OCI-LY7 (cell line): ENCODE results near the gene ZNF536. TPM values are rescaled to one million over a fixed set of nuclear protein-coding genes. Genes with fewer than 3 reads are reported as not detected.

ENCODE experiments used
- BruUV-seq: library from RNA; stranded (reverse); fragments of 400-500 nt; replicated peaks from 2 replicates; lab custom pipeline; 2021; lab: Mats Ljungman, UMichigan
- CTCF ChIA-PET: fragments of 300-600 bp; sonication (Branson Sonifier 250); formaldehyde crosslinking; loops from one replicate; lab custom pipeline; 2022; ENCODE audit warnings: antibody characterized with exemption; ENCODE audit not compliant: unreplicated experiment; lab: Charles Lee
- POLR2A ChIA-PET: fragments of 300-600 bp; sonication (Branson Sonifier 250); formaldehyde crosslinking; loops from one replicate; lab custom pipeline; 2022; ENCODE audit warnings: antibody characterized with exemption; lab: Charles Lee
- DNase-seq: peaks from one replicate; pipeline ENCODE4 v3.0.0-alpha.2; 2015; ENCODE audit warnings: low spot score
- H2AFZ ChIP-seq: fragments of 200-600 bp; sonication (generic), shearing (Covaris generic); 2 replicates; pipeline ENCODE4 v1.6.1; 2014; ENCODE audit warnings: mild to moderate bottlenecking, antibody characterized with exemption, low read length, moderate library complexity
- H3K27ac ChIP-seq: fragments of 200-600 bp; sonication (generic); 2 replicates; pipeline ENCODE4 v1.5.1; 2014; ENCODE audit warnings: mixed run types, low read depth, mild to moderate bottlenecking, moderate library complexity, low read length, inconsistent platforms; ENCODE audit not compliant: poor library complexity, severe bottlenecking
- H3K36me3 ChIP-seq: fragments of 200-600 bp; sonication (generic); 2 replicates; pipeline ENCODE4 v1.6.1; 2014; ENCODE audit warnings: mild to moderate bottlenecking, antibody characterized with exemption, low read length, moderate library complexity, mixed read lengths; ENCODE audit not compliant: insufficient read depth
- H3K4me1 ChIP-seq: fragments of 200-600 bp; sonication (generic); 2 replicates; pipeline ENCODE4 v1.5.1; 2014; ENCODE audit warnings: mild to moderate bottlenecking, low read length; ENCODE audit not compliant: insufficient read depth, poor library complexity, severe bottlenecking
- H3K4me2 ChIP-seq: fragments of 200-600 bp; sonication (generic); 2 replicates; pipeline ENCODE4 v1.6.1; 2014; ENCODE audit warnings: mild to moderate bottlenecking, low read length
- H3K4me3 ChIP-seq: fragments of 200-600 bp; sonication (generic); 2 replicates; pipeline ENCODE4 v1.5.1; 2014; ENCODE audit warnings: mild to moderate bottlenecking, low read depth, low read length; ENCODE audit not compliant: poor library complexity, severe bottlenecking
- H3K79me2 ChIP-seq: fragments of 200-600 bp; sonication (generic); 2 replicates; pipeline ENCODE4 v1.6.1; 2016; ENCODE audit warnings: low read depth, mild to moderate bottlenecking, low read length, moderate library complexity, mixed read lengths; ENCODE audit not compliant: insufficient read depth
- H3K9me2 ChIP-seq: fragments of 200-600 bp; sonication (generic); 2 replicates; pipeline ENCODE4 v1.6.1; 2016; ENCODE audit warnings: mild to moderate bottlenecking, low read length, mixed read lengths; ENCODE audit not compliant: insufficient read depth
- H3K9me3 ChIP-seq: fragments of 200-600 bp; sonication (generic); 2 replicates; pipeline ENCODE4 v1.6.1; 2014; ENCODE audit warnings: mild to moderate bottlenecking, mixed run types, low read length, mixed read lengths
- H4K20me1 ChIP-seq: fragments of 200-600 bp; sonication (generic); 2 replicates; pipeline ENCODE4 v1.6.1; 2014; ENCODE audit warnings: mild to moderate bottlenecking, antibody characterized with exemption, low read length, moderate library complexity, mixed read lengths; ENCODE audit not compliant: insufficient read depth
- CTCF ChIP-seq: fragments of 200-600 bp; sonication (generic); conservative IDR thresholded peaks from 2 replicates; pipeline ENCODE4 v1.5.1; 2014; ENCODE audit warnings: mild to moderate bottlenecking, antibody characterized with exemption, low read length, moderate library complexity, mixed read lengths
- EZH2phosphoT487 ChIP-seq: fragments of 200-600 bp; sonication (generic); IDR thresholded peaks from 2 replicates; pipeline ENCODE4 v1.6.1; 2018; ENCODE audit warnings: low read depth, borderline replicate concordance, mild to moderate bottlenecking, mixed run types, antibody characterized with exemption, low read length, moderate library complexity, mixed read lengths
- intact Hi-C: fragments of 100-400 bp; cut with micrococcal nuclease; formaldehyde crosslinking; loops from one replicate; pipeline ENCODE4 v1.10.0; 2022; ENCODE audit not compliant: unreplicated experiment
- total RNA-seq, 2 experiments: library from RNA; depleted of rRNA in 1 of 2; stranded (reverse); fragments of >200 nt in 1 of 2; shearing (Covaris generic) in 1 of 2; gene quantifications; 2 replicates each; pipeline ENCODE4 v1.2.3, GENCODE V29; 2014 to 2022

Gene ZNF536
- total RNA-seq, 2 experiments from 2014 or later: 0.06 to 0.30 TPM

DNA sequence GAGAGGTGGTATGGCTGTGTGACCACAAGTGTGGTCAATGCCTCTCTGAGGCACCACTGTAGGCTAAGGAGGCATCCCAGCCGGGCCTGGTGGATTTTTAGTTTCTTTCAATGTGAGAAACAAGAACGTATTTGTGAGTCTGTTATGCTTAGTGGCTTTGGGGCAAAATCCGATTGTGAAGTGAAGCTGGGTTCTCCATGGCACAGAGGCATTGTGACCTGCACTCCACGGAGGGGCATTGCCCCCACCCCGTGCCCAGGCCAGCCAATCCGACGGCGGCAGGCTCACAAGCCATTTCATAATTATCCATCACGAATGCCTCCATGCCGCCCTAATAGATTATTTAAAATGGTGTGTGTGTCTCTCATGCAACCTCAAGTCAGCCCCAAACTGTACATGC is 151.6 kb downstream of the ZNF536 start:
- Histone ChIP-seq H3K4me1 (no peaks in the 10 kb centered on the region), H3K4me2 (no peak overlapping the region), H2AFZ (no peak overlapping the region), H3K4me3 (no peak overlapping the region), H3K36me3 (no peaks in the 10 kb centered on the region), H3K27ac (no peak overlapping the region), H4K20me1 (no peaks in the 10 kb centered on the region), H3K79me2 (no peaks in the 10 kb centered on the region), H3K9me2 (no peaks in the 10 kb centered on the region), H3K9me3 (no peaks in the 10 kb centered on the region)
- intact Hi-C loops: no loop called here
- POLR2A ChIA-PET: no interaction called here
- TF ChIP-seq EZH2phosphoT487 (no peak), CTCF (no peak)
- DNase-seq: no peak
- no TSS peak for BruUV-seq
- CTCF ChIA-PET: no interaction called here

GRCh38 chr19:30525383-30525782 is 153.2 kb downstream of the ZNF536 start:
- H3K36me3 ChIP-seq: no peaks in the 10 kb centered on the region
- TF ChIP-seq CTCF: no peak
- no peak for TF ChIP-seq EZH2phosphoT487
- no peak overlapping the region for H3K4me3 ChIP-seq
- H3K79me2 ChIP-seq: no peaks in the 10 kb centered on the region
- intact Hi-C loops: no loop called here
- no peaks in the 10 kb centered on the region for H3K9me2 ChIP-seq
- no peak overlapping the region for H3K4me2 ChIP-seq
- no peaks in the 10 kb centered on the region for H4K20me1 ChIP-seq
- no TSS peak for BruUV-seq
- DNase-seq: no peak
- CTCF ChIA-PET: no interaction called here
- no peak overlapping the region for H2AFZ ChIP-seq
- H3K27ac ChIP-seq: no peak overlapping the region
- H3K4me1 ChIP-seq: no peaks in the 10 kb centered on the region
- no peaks in the 10 kb centered on the region for H3K9me3 ChIP-seq
- POLR2A ChIA-PET: no interaction called here

- TF ChIP-seq CTCF: no peak
- no peak for TF ChIP-seq EZH2phosphoT487
- no peak overlapping the region for H3K4me2 ChIP-seq
- ChIA-PET POLR2A (no interaction called here), CTCF (no interaction called here)
- H2AFZ ChIP-seq: no peak overlapping the region
- no peaks in the 10 kb centered on the region for H3K9me2 ChIP-seq
- no peaks in the 10 kb centered on the region for H3K9me3 ChIP-seq
- no peak overlapping the region for H3K4me3 ChIP-seq
- no peak for DNase-seq
- no peaks in the 10 kb centered on the region for H3K4me1 ChIP-seq
- H3K36me3 ChIP-seq: no peaks in the 10 kb centered on the region
- no peaks in the 10 kb centered on the region for H3K79me2 ChIP-seq
- H4K20me1 ChIP-seq: no peaks in the 10 kb centered on the region
- BruUV-seq: no TSS peak
- intact Hi-C loops: no loop called here
- no peak overlapping the region for H3K27ac ChIP-seq
Observed at GRCh38 chr19:30528919-30529318, 156.7 kb downstream of the ZNF536 start.
